HepG2 (cell line): ENCODE data around the gene CLEC16A. TPM values are rescaled to one million over a fixed set of nuclear protein-coding genes. Genes with fewer than 3 reads are reported as not detected.

Experiments
- ETS1 ChIP-seq: sonication (generic); formaldehyde crosslinking; IDR thresholded peaks from 2 replicates; pipeline ENCODE4 v1.4.0; 2020; ENCODE audit warnings: missing genetic modification reagents
- HMGXB3 ChIP-seq: sonication (generic); formaldehyde crosslinking; IDR thresholded peaks from 2 replicates; pipeline ENCODE4 v1.4.0; 2020; ENCODE audit warnings: missing genetic modification reagents, borderline replicate concordance
- MYPOP ChIP-seq: sonication (generic); formaldehyde crosslinking; IDR thresholded peaks from 2 replicates; pipeline ENCODE4 v1.8.1; 2023; ENCODE audit warnings: mild to moderate bottlenecking, moderate library complexity, missing genetic modification reagents
- PLSCR1 ChIP-seq: sonication (generic); formaldehyde crosslinking; IDR thresholded peaks from 2 replicates; pipeline ENCODE4 v1.5.0; 2020; ENCODE audit warnings: missing genetic modification reagents, mild to moderate bottlenecking, borderline replicate concordance
- TARDBP ChIP-seq: sonication (generic); formaldehyde crosslinking; IDR thresholded peaks from 2 replicates; pipeline ENCODE4 v1.8.0; 2022; ENCODE audit warnings: mild to moderate bottlenecking, missing genetic modification reagents
- ZBTB10 ChIP-seq: sonication (generic); formaldehyde crosslinking; IDR thresholded peaks from 2 replicates; pipeline ENCODE4 v1.4.0; 2020; ENCODE audit warnings: missing genetic modification reagents, borderline replicate concordance
- ZNF546 ChIP-seq: sonication (generic); formaldehyde crosslinking; conservative IDR thresholded peaks from 2 replicates; pipeline ENCODE4 v1.8.1; 2023; ENCODE audit warnings: mild to moderate bottlenecking, missing genetic modification reagents
- ZNF550 ChIP-seq: sonication (generic); formaldehyde crosslinking; IDR thresholded peaks from 2 replicates; pipeline ENCODE4 v1.4.0; 2020; ENCODE audit warnings: mild to moderate bottlenecking, missing genetic modification reagents, borderline replicate concordance
- polyA plus RNA-seq, 8 experiments: library from polyadenylated mRNA; depleted of rRNA in 3 of 8; stranded (reverse) in 7 of 8; unstranded in 1 of 8; fragments of >200 nt; fragmentation: Illumina TruSeq in 4 of 8; extraction: Trizol in 4 of 8; gene quantifications; 2 replicates each; pipeline versions ENCODE4 v1.2.1 to v1.2.3, GENCODE V29; 2011 to 2016; ENCODE audit warnings: low read depth in 4 of 8, missing spikeins in 1 of 8, mixed read lengths in 1 of 8; ENCODE audit not compliant: insufficient read depth in 1 of 8
- total RNA-seq, 5 experiments: library from RNA; depleted of rRNA; stranded (reverse); fragments of >200 nt; fragmentation: Illumina TruSeq; extraction: Trizol; gene quantifications; 2 replicates each; pipeline ENCODE4 v1.2.3, GENCODE V29; 2016; ENCODE audit warnings: low read depth in 1 of 5

CLEC16A gene
- total and polyA plus RNA-seq, 2 of the 13 experiments (the other 11 are each of a cell fraction or from before 2014, with no cell fraction given) = 8.5 to 10.3 TPM

- no peak for TF ChIP-seq ZBTB10 (CRISPR knock-in tag)
- no peak for TF ChIP-seq MYPOP (CRISPR knock-in tag)
- TF ChIP-seq PLSCR1 (CRISPR knock-in tag) = no peak
- TF ChIP-seq ZNF546 (CRISPR knock-in tag) = no peak
- TF ChIP-seq TARDBP = no peak
- no peak for TF ChIP-seq ZNF550
- no peak for TF ChIP-seq HMGXB3 (CRISPR knock-in tag)
- no peak for TF ChIP-seq ETS1 (CRISPR knock-in tag)
Observed at GRCh38 chr16:10988879-10989278, 44.5 kb downstream of the CLEC16A start (continued).
